ENCODE measurements around the gene PON1.

PON1 gene

GRCh38 chr7:95317546-95317945 lies 6.8 kb downstream of the PON1 start:
- no peak for DNase-seq (ENCODE audit: low spot score)

DNA sequence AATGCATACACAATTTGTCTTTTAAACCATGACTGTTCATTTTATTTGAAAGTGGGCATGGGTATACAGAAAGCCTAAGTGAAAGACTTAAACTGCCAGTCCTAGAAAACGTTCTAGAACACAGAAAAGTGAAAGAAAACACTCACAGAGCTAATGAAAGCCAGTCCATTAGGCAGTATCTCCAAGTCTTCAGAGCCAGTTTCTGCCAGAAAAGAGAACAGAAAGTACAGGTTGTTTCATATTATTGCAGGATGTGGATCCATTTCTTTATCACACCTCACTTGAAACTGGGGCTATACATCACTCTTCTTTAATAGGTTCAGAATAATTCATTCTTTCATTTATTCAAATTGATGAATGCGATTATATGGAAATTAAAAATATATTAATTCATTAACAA lies 7.7 kb downstream of the PON1 start:
- DNase-seq (ENCODE audit: low spot score), result no peak

GRCh38 chr7:95312561-95312960 lies 11.8 kb downstream of the PON1 start:
- no peak for DNase-seq (ENCODE audit: low spot score)

- no peak for DNase-seq (ENCODE audit: low spot score)
These were observed 12.9 kb downstream of the PON1 start for GRCh38 chr7:95311389-95311788.

DNA sequence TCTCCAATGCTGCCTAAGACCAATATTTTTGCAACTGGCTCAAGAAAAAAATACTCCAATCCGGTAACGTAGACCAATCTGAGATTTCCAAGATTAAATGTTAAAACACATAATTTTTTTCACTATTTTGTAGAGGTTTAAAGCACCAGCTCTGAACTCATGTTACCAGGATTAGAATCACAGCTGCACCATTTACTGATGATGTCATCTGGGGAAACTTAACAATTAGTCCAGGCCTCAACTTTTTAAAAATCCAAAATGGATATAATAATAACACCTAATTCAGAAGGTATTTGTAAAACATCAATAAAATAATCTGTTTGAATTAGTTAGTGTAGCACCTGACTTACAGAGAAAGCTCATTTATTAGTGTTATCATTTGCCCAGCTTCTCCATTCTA lies 14.4 kb downstream of the PON1 start:
- DNase-seq (ENCODE audit: low spot score), result no peak

- DNase-seq (ENCODE audit: low spot score), result no peak
These were observed 19.3 kb downstream of the PON1 start for GRCh38 chr7:95304990-95305389.

- DNase-seq (ENCODE audit: low spot score), result no peak
These were observed 21.1 kb downstream of the PON1 start for GRCh38 chr7:95303013-95303905.

DNA sequence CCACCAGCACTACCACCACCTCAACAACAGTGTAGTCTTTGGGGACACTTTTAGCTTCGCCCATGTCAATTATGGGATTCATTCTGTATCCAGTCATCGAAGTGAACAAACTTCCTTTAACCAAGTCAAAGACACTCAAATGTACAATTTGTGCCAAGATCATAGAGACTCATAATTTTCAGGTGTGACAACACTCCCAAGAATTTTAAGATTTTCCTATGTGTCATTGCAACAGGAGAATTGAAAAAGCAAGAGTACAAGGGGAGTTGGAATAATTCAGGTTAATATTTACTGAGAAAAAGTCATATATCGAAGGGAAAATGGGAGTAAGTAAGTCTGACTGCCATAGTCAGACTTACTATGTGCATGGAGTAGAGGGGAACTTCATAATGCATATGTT lies 26.2 kb downstream of the PON1 start:
- DNase-seq (ENCODE audit: low spot score), result no peak

- no peak for DNase-seq (ENCODE audit: low spot score)
These were observed 27.3 kb downstream of the PON1 start for GRCh38 chr7:95297041-95297440.

DNA sequence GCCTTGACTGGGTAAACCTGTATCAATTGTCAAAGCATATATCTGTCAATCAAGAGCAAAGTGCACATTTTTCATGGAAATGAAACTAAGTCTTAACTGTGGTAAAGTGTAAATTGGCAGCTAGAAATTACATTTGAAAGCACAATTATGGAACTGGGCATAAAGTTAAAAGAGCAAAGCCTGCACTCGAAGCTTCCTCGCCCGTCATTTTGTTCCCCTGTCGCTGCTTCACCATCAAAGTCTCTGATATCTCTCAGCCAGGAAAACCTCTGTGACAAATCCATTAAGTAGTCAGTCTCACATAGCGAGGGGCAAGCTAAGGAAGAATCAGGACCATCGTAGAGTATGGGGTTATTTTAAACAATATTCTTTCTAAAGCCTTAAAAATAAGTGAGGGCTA lies 27.9 kb downstream of the PON1 start:
- no peak for DNase-seq (ENCODE audit: low spot score)

- no peak for DNase-seq (ENCODE audit: low spot score)
These were observed 28.9 kb downstream of the PON1 start for GRCh38 chr7:95295397-95295796.

GRCh38 chr7:95290166-95290830 lies 34.0 kb downstream of the PON1 start:
- no peak for DNase-seq (ENCODE audit: low spot score)

GRCh38 chr7:95286096-95286495 lies 38.2 kb downstream of the PON1 start:
- no peak for DNase-seq (ENCODE audit: low spot score)

DNA sequence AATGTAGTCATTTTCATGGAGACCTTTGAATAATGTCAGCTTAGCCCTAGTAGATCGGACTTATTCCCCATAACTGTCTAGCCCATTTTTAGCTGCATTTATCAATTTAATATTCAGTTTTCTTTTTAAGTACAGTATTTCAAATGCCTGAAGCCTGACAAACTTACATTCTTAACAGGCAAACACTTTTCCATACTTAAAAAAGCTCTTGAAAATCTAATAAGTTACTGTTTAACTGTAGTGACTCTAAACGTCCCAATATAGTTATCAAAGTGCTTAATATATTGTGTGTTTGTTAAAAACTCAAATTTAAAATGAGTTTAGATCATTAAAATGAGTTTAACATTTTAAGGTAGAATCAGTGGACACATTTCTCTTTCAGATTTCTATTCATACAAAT lies 44.9 kb downstream of the PON1 start:
- DNase-seq (ENCODE audit: low spot score), result no peak

- no peak for DNase-seq (ENCODE audit: low spot score)
These were observed 48.2 kb downstream of the PON1 start for GRCh38 chr7:95276114-95276513.

DNA sequence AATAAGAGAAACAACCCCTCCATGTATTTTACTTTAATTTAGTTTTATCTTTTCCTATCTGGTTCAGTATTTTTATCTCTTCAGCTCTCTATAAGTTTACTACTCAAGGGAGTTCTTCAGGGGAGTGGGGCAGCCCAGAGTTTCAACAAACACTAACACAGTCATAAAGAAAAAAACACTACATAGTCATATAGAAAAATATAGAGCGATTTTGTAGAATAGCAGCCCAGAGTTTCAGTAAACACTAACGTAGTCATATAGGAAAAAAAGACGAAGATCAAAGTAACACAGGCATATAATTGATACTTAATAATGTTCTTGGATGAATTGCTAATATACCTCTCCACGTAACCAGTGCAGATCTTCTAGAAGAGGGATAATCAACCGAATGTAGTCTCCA lies 54.7 kb downstream of the PON1 start:
- DNase-seq (ENCODE audit: low spot score), result no peak

- no peak for DNase-seq (ENCODE audit: low spot score)
These were observed 56.6 kb downstream of the PON1 start for GRCh38 chr7:95267754-95268153.

DNA sequence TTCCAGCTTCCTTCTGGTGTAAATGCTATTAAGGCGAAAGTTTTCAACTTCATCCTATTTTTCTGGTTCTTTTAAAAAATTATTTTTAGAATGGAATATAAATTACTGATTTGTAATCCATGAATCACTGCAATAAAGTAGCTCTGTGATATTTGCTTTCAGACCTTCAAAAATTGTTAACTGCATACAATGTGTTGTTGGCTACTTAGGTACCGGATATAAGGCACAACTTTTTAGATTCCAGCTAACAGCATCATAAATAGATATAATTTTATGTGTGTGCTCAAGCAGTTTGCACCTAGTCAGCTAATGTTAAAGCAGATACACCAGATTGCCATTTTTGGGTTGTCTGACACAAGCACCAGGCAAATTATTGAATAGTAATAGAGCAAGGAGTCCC lies 58.7 kb downstream of the PON1 start:
- DNase-seq (ENCODE audit: low spot score), result no peak

DNA sequence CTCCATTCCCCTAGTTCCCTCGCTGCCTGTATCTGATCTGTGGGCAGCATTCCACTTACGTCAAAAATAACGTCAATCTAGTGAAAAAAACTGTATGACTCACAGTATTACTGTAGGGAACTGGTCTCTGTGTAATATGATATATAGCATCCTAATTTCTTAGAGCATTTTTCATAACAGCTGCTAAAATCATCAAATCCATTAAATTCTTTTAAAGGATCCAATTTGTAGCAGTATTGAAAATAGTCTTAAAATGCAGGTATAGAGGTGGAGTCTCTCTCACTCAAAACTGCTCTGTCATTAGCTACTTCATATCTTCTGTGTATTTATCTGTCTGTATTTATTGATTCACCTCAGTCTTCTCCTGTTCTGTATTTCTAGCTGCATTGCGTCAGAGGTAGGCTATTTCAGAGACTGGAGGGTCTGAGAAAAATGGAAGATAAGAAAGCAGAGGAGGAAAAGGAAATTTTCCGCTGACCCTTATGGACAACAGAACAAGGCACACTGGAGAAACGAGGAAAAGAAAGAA lies 59.9 kb downstream of the PON1 start:
- DNase-seq (ENCODE audit: low spot score), result no peak

GRCh38 chr7:95263785-95264362 lies 60.5 kb downstream of the PON1 start:
- no peak for DNase-seq (ENCODE audit: low spot score)

DNA sequence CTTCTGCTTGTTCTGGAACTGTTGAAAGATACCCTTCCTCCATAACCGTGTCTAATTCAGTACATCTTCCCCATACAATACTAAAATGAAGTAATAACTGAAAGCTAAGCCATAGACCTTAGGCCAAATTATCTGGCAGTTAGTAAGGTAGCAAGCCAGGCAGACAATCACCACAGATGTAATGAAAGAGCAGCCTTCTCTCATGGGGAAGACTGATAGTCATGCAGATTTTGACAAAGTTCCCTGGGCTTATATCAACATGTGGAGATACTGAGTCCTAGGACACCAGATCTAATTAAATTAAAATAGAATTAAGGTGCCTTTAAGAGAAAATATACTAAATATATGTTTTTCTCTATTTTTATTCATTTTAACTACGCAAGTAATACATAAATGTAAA lies 61.5 kb downstream of the PON1 start:
- DNase-seq (ENCODE audit: low spot score), result no peak

GRCh38 chr7:95261895-95262415 lies 62.4 kb downstream of the PON1 start:
- DNase-seq (ENCODE audit: low spot score), result no peak

GRCh38 chr7:95255691-95256090 lies 68.6 kb downstream of the PON1 start:
- DNase-seq (ENCODE audit: low spot score), result no peak

Measured in hematopoietic multipotent progenitor cell treated with erythropoietin and hydrocortisone succinate and interleukin-3 and kit ligand, for 15 days (in vitro differentiated cells).